CD4-positive, alpha-beta T cell (primary cell): ENCODE results near the gene ABLIM1. TPM values are rescaled to one million over a fixed set of nuclear protein-coding genes. Genes with fewer than 3 reads are reported as not detected.

Experiments
- ATAC-seq: fragments of 200-7000 bp; cut with Tn5 transposase; one replicate; pipeline ENCODE4 v1.10.0; 2022; ENCODE audit warnings: mild to moderate bottlenecking; ENCODE audit not compliant: poor library complexity
- CTCF ChIA-PET: fragments of 350-600 bp; sonication (Branson Sonifier 250); formaldehyde crosslinking; loops from one replicate; lab custom pipeline; 2021; ENCODE audit warnings: antibody characterized with exemption, inconsistent platforms; lab: Charles Lee
- POLR2A ChIA-PET: fragments of 350-600 bp; sonication (Branson Sonifier 250); formaldehyde crosslinking; loops from one replicate; lab custom pipeline; 2021; ENCODE audit warnings: antibody characterized with exemption, inconsistent platforms; lab: Charles Lee
- DNase-seq, 14 experiments: peaks; one replicate each; pipeline ENCODE4 v3.0.0-alpha.2; 2013 to 2020; ENCODE audit warnings: mixed read lengths in 2 of 14
- H3K27ac ChIP-seq, 2 donors: one replicate each; pipeline versions ENCODE4 v1.5.1 to v1.7.0; 2013; ENCODE audit warnings: low read length in 2 of 2, low read depth in 1 of 2, mild to moderate bottlenecking in 1 of 2
- H3K27me3 ChIP-seq, 2 experiments: 1 replicate in 1 of 2; 2 replicates in 1 of 2; pipeline versions ENCODE4 v1.6.1 to v1.7.0; 2013; ENCODE audit warnings: low read length in 2 of 2, control low read depth in 1 of 2, mild to moderate bottlenecking in 1 of 2, moderate library complexity in 1 of 2; ENCODE audit not compliant: insufficient read depth in 2 of 2, control insufficient read depth in 1 of 2
- H3K36me3 ChIP-seq: one replicate; pipeline ENCODE4 v1.6.1; 2013; ENCODE audit warnings: low read length, control low read depth; ENCODE audit not compliant: insufficient read depth
- H3K4me1 ChIP-seq: one replicate; pipeline ENCODE4 v1.6.1; 2013; ENCODE audit warnings: low read length, control low read depth; ENCODE audit not compliant: insufficient read depth
- H3K4me3 ChIP-seq: one replicate; pipeline ENCODE4 v1.5.1; 2013; ENCODE audit warnings: mild to moderate bottlenecking, low read length, moderate library complexity
- H3K9me3 ChIP-seq, 2 experiments: 1 replicate in 1 of 2; 2 replicates in 1 of 2; pipeline versions ENCODE4 v1.6.1 to v1.7.0; 2013; ENCODE audit warnings: low read length in 2 of 2, mild to moderate bottlenecking in 2 of 2, control low read depth in 1 of 2, moderate library complexity in 1 of 2; ENCODE audit not compliant: control insufficient read depth in 1 of 2, insufficient read depth in 1 of 2
- H3K27ac Mint-ChIP-seq: one replicate; pipeline ENCODE4 v1.8.0; 2020; ENCODE audit warnings: mixed read lengths
- H3K27me3 Mint-ChIP-seq: one replicate; pipeline ENCODE4 v1.8.0; 2021; ENCODE audit warnings: mixed read lengths
- H3K36me3 Mint-ChIP-seq: one replicate; pipeline ENCODE4 v1.8.0; 2021; ENCODE audit warnings: low read depth, mixed read lengths
- H3K4me1 Mint-ChIP-seq: one replicate; pipeline ENCODE4 v1.8.0; 2021; ENCODE audit warnings: low read depth, mixed read lengths
- H3K4me3 Mint-ChIP-seq: one replicate; pipeline ENCODE4 v1.8.0; 2020; ENCODE audit warnings: mild to moderate bottlenecking, mixed read lengths
- H3K9me3 Mint-ChIP-seq: one replicate; pipeline ENCODE4 v1.8.0; 2020; ENCODE audit warnings: mixed read lengths
- CTCF ChIP-seq: fragments of 200-600 bp; IDR thresholded peaks from one replicate; pipeline ENCODE4 v1.8.0; 2022; ENCODE audit warnings: antibody characterized with exemption, mild to moderate bottlenecking
- intact Hi-C, 2 experiments: fragments of 100-400 bp; cut with DNase I in 1 of 2; cut with micrococcal nuclease in 1 of 2; formaldehyde crosslinking; loops; one replicate each; pipeline versions ENCODE4 v1.15.1 to v1.9.0; 2023 to 2025; cut with DNase I, micrococcal nuclease
- total RNA-seq, 174 experiments: library from RNA in 2 of 174; stranded (reverse) in 2 of 174; gene quantifications; one replicate each; pipeline ENCODE4 v1.2.3 and lab custom pipeline; 2021 to 2026

The ABLIM1 gene
- total RNA-seq, 2 experiments from 2014 or later: 217 to 224 TPM

- no peaks in the 10 kb centered on the region for H3K36me3 ChIP-seq
- no peak for TF ChIP-seq CTCF
- DNase-seq: no peak
- no peaks in the 10 kb centered on the region for H3K27me3 Mint-ChIP-seq
- ChIA-PET POLR2A (no interaction called here), CTCF (no interaction called here)
- no peaks in the 10 kb centered on the region for H3K4me1 ChIP-seq
- H3K4me3 Mint-ChIP-seq: no peak overlapping the region
- H3K4me3 ChIP-seq: no peak overlapping the region
- H3K27ac Mint-ChIP-seq: no peak overlapping the region
- no peaks in the 10 kb centered on the region for H3K36me3 Mint-ChIP-seq
- H3K4me1 Mint-ChIP-seq: no peaks in the 10 kb centered on the region
- no peaks in the 10 kb centered on the region for H3K27me3 ChIP-seq
- no peaks in the 10 kb centered on the region for H3K9me3 Mint-ChIP-seq
- intact Hi-C loops: no loop called here
- no peaks in the 10 kb centered on the region for H3K9me3 ChIP-seq
- no peak for ATAC-seq
- H3K27ac ChIP-seq: no peak overlapping the region
These were observed 93.0 kb downstream of the ABLIM1 start for GRCh38 chr10:114565066-114565465.

GRCh38 chr10:114561008-114561523 lies 97.0 kb downstream of the ABLIM1 start:
- Histone ChIP-seq H3K27me3 (no peaks in the 10 kb centered on the region), H3K4me1 (no peaks in the 10 kb centered on the region), H3K4me3 (no peak overlapping the region), H3K27ac (no peak overlapping the region), H3K9me3 (peaks cover 7 to 12% of the 10 kb centered on the region in 2 experiments), H3K36me3 (no peaks in the 10 kb centered on the region)
- H3K4me3 Mint-ChIP-seq: no peak overlapping the region
- ChIA-PET CTCF (interaction anchor here (1.0 to 1.3 kb wide), 2 partner anchors 9 to 90 kb away, joined by 3 to 4 read pairs; no protein-coding TSS in a partner anchor), POLR2A (no interaction called here)
- no peaks in the 10 kb centered on the region for H3K4me1 Mint-ChIP-seq
- no peaks in the 10 kb centered on the region for H3K9me3 Mint-ChIP-seq
- peaks cover 8% of the 10 kb centered on the region for H3K36me3 Mint-ChIP-seq
- no peaks in the 10 kb centered on the region for H3K27me3 Mint-ChIP-seq
- ATAC-seq (no peak), DNase-seq (no peak)
- H3K27ac Mint-ChIP-seq: no peak overlapping the region
- intact Hi-C loops: no loop called here
- TF ChIP-seq CTCF: no peak

GRCh38 chr10:114560144-114560543 lies 97.9 kb downstream of the ABLIM1 start:
- no peak overlapping the region for H3K27ac ChIP-seq
- Mint-ChIP-seq H3K9me3 (no peaks in the 10 kb centered on the region), H3K4me1 (no peaks in the 10 kb centered on the region), H3K27ac (no peak overlapping the region), H3K27me3 (no peaks in the 10 kb centered on the region), H3K4me3 (no peak overlapping the region), H3K36me3 (peaks cover 8% of the 10 kb centered on the region)
- TF ChIP-seq CTCF: no peak
- intact Hi-C loops: no loop called here
- H3K4me3 ChIP-seq: no peak overlapping the region
- no peaks in the 10 kb centered on the region for H3K36me3 ChIP-seq
- H3K4me1 ChIP-seq: no peaks in the 10 kb centered on the region
- no peaks in the 10 kb centered on the region for H3K27me3 ChIP-seq
- peaks cover 7 to 12% of the 10 kb centered on the region in 2 experiments for H3K9me3 ChIP-seq
- ATAC-seq (no peak), DNase-seq (no peak)
- POLR2A ChIA-PET: no interaction called here
- CTCF ChIA-PET: no interaction called here
